OCI-LY3 (cell line): ENCODE data around the gene CDR2.

Experiments used
- H2AFZ ChIP-seq: fragments of 200-600, 300-600 bp; shearing (Covaris generic); 2 replicates; pipeline ENCODE4 v1.6.0; 2014; ENCODE audit warnings: antibody characterized with exemption, low read depth, low read length
- H3K27ac ChIP-seq: fragments of 200-600, 300-600 bp; sonication (generic); 2 replicates; pipeline ENCODE4 v1.5.1; 2014; ENCODE audit warnings: mild to moderate bottlenecking, low read length, moderate library complexity, mixed read lengths
- H3K27me3 ChIP-seq: fragments of 200-600, 300-600 bp; sonication (generic); 2 replicates; pipeline ENCODE4 v1.6.1; 2014; ENCODE audit warnings: low read depth, low read length, mixed read lengths
- H3K36me3 ChIP-seq: fragments of 200-600, 300-600 bp; sonication (generic); replicated peaks from 2 replicates; pipeline ENCODE3; 2014; ENCODE audit warnings: low read depth, low read length, mixed read lengths
- H3K4me1 ChIP-seq: fragments of 300-600, 200-600 bp; sonication (generic); 2 replicates; pipeline ENCODE4 v1.6.1; 2014; ENCODE audit warnings: low read length, mixed read lengths
- H3K4me2 ChIP-seq: fragments of 200-600, 300-600 bp; sonication (generic); 2 replicates; pipeline ENCODE4 v1.6.1; 2014; ENCODE audit warnings: low read length, mixed read lengths
- H3K4me3 ChIP-seq: fragments of 300-600, 200-600 bp; sonication (generic); 2 replicates; pipeline ENCODE4 v1.5.1; 2014; ENCODE audit warnings: antibody characterized with exemption, mild to moderate bottlenecking, low read length, moderate library complexity
- H3K79me2 ChIP-seq: fragments of 300-600, 200-600 bp; shearing (Covaris generic); 2 replicates; pipeline ENCODE4 v1.6.1; 2014; ENCODE audit warnings: mild to moderate bottlenecking, low read length, mixed read lengths
- H3K9ac ChIP-seq: fragments of 300-600, 200-600 bp; shearing (Covaris generic); 2 replicates; pipeline ENCODE4 v1.6.0; 2014; ENCODE audit warnings: mild to moderate bottlenecking, low read length, moderate library complexity
- H3K9me3 ChIP-seq: fragments of 200-600, 300-600 bp; shearing (Covaris generic); 2 replicates; pipeline ENCODE4 v1.6.1; 2014; ENCODE audit warnings: low read length, mixed read lengths; ENCODE audit not compliant: insufficient read depth
- H4K20me1 ChIP-seq: fragments of 200-600, 300-600 bp; sonication (generic); 2 replicates; pipeline ENCODE4 v1.6.1; 2016; ENCODE audit warnings: low read length, mixed read lengths; ENCODE audit not compliant: insufficient read depth
- CTCF ChIP-seq: fragments of 200-600, 300-600 bp; sonication (generic); IDR thresholded peaks from 2 replicates; pipeline ENCODE4 v1.5.1; 2014; ENCODE audit warnings: antibody characterized with exemption, low read length, low read depth
- EZH2phosphoT487 ChIP-seq: fragments of 200-600 bp; shearing (Covaris generic); IDR thresholded peaks from 2 replicates; pipeline ENCODE4 v1.6.1; 2018; ENCODE audit warnings: antibody characterized with exemption, mixed run types, low read depth

The CDR2 gene

GRCh38 chr16:22373662-22374310 is 633 bp downstream of the CDR2 start:
- Histone ChIP-seq H3K79me2 (peaks cover 54% of the 10 kb centered on the region), H3K4me2 (peak overlapping the region; percentile 83), H3K27me3 (peaks cover 7% of the 10 kb centered on the region; the same call in 1 of the 2 replicates), H3K9ac (peak overlapping the region; percentile 92), H3K4me3 (peak overlapping the region; percentile 98), H3K36me3 (peaks cover 16% of the 10 kb centered on the region), H2AFZ (peak overlapping the region; percentile 71), H3K9me3 (no peaks in the 10 kb centered on the region), H3K27ac (peak overlapping the region; percentile 41), H4K20me1 (peaks cover 17% of the 10 kb centered on the region), H3K4me1 (peaks cover 19% of the 10 kb centered on the region)
- TF ChIP-seq CTCF (no peak), EZH2phosphoT487 (no peak)

DNA sequence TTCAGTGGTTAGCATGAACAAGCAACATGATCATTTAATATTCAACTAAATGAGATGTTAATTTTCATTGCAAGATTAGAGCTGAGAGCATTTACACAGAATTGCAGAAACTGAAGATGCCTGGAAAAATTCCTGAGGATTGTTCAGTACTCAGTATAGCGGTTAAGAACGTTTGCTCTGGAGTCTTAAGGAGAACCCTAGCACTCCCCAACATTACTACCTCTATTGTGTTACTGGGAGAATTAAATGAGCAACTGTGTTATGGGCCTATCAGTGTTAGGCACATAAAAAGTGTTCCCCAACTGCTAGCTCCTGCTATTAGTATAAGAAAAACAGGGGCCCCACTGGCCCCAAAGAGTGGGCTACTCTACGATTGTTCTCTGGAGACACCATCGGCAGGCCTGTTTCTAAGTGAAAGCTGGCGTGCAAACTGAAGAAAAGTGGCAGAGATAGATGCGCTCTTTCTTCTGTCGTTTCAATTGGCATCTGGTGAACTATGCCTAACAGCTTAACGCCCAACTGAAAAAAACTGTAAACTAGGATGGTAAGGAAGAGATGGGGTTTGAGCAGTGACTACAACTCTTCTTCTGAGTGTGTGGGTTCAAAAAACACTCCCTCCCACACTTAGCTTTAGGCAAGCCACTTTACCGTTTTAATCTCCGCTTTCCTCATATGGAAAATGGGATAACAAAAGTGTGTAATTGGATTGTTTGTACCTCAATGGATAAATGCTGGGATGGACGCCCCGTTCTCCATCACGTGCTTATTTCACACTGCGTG is 1.3 kb downstream of the CDR2 start:
- peaks cover 19% of the 10 kb centered on the region for H3K4me1 ChIP-seq
- no peaks in the 10 kb centered on the region for H3K9me3 ChIP-seq
- H3K4me3 ChIP-seq = peak overlapping the region; percentile 98
- H3K36me3 ChIP-seq = peaks cover 16% of the 10 kb centered on the region
- peaks cover 61% of the 10 kb centered on the region for H3K79me2 ChIP-seq
- H3K27ac ChIP-seq = no peak overlapping the region
- peak overlapping the region; percentile 83 for H3K4me2 ChIP-seq
- 0 out of 2 replicates have a peak overlapping the region, but pooled peaks have one; percentile 71 for H2AFZ ChIP-seq
- H4K20me1 ChIP-seq = peaks cover 21% of the 10 kb centered on the region
- no peak for TF ChIP-seq EZH2phosphoT487
- TF ChIP-seq CTCF = no peak
- H3K9ac ChIP-seq = peak overlapping the region; percentile 92
- peaks cover 7% of the 10 kb centered on the region; the same call in 1 of the 2 replicates for H3K27me3 ChIP-seq

DNA sequence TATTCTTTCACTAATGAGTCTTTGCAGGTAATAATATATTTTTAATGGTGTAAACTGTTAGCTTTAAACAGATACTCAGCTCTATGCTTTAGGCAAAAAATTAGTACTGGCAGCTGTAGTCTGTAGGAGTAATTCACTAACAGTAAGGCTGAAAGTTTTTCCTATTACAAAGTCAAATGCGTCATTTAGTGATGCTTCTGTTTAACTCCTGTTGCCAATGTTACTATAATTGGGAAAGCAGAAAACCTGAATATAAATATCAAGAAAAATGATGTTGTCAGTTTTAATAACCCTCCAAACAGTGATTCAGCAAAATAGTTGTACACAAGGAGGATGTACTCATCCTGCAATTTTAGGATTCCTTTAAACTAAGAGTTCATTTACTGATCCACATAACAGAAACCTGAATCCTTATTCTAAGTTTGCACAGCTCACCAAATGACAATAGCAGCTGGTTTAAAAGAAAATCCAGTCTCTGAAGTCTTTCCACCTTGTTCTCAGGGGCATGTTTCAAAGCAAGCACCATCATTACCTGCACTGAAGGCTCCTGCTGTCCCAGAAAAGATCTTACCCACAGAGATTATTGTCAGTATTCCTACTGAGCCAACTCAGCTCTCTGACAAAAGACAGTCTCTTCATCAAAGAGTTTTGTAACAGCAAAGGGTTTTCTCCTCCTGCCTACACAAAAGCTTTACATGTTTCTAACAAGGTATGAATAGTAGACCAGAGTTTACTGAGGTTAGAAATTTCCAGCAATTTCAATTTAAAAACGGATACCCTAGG is 4.2 kb downstream of the CDR2 start:
- Histone ChIP-seq H3K36me3 (peaks cover 19% of the 10 kb centered on the region), H3K9me3 (no peaks in the 10 kb centered on the region), H2AFZ (no peak overlapping the region), H3K4me1 (peaks cover 16% of the 10 kb centered on the region), H3K4me2 (no peak overlapping the region), H3K9ac (no peak overlapping the region), H3K27ac (no peak overlapping the region), H3K4me3 (no peak overlapping the region), H3K27me3 (peaks cover under 1% of the 10 kb centered on the region; the same call in 1 of the 2 replicates), H4K20me1 (peaks cover 35% of the 10 kb centered on the region), H3K79me2 (peaks cover 88% of the 10 kb centered on the region)
- no peak for TF ChIP-seq CTCF
- TF ChIP-seq EZH2phosphoT487 = no peak
